WERI-Rb-1 (cell line): ENCODE data around the gene ADM.
A peak's percentile ranks its signal among the peaks of the same experiment; 100 is the strongest.

Experiments
- DNase-seq: peaks from one replicate; pipeline ENCODE4 v3.0.0-alpha.2; 2020
- H3K27ac ChIP-seq: fragments of 250-450 bp; sonication (Bioruptor Pico); 2 replicates; pipeline ENCODE4 v1.5.1; 2020; ENCODE audit warnings: mild to moderate bottlenecking, moderate library complexity
- H3K27me3 ChIP-seq: fragments of 250-450 bp; sonication (Bioruptor Pico); 2 replicates; pipeline ENCODE4 v1.5.1; 2021; ENCODE audit warnings: mild to moderate bottlenecking, low read depth, moderate library complexity; ENCODE audit not compliant: insufficient read depth, severe bottlenecking
- H3K36me3 ChIP-seq: fragments of 250-450 bp; sonication (Bioruptor Pico); 2 replicates; pipeline ENCODE4 v1.5.1; 2020; ENCODE audit warnings: mild to moderate bottlenecking, moderate library complexity
- H3K4me3 ChIP-seq: 2 replicates; pipeline ENCODE4 v1.5.1; 2011; ENCODE audit warnings: low read depth, mild to moderate bottlenecking, control low read depth, low read length
- H3K9me3 ChIP-seq: fragments of 250-450 bp; sonication (Bioruptor Pico); 2 replicates; pipeline ENCODE4 v1.5.1; 2021; ENCODE audit warnings: mild to moderate bottlenecking, moderate library complexity; ENCODE audit not compliant: severe bottlenecking
- CTCF ChIP-seq: IDR thresholded peaks from 2 replicates; pipeline ENCODE4 v1.5.1; 2011; ENCODE audit warnings: low read depth, mild to moderate bottlenecking, control low read depth, inconsistent platforms, low read length

Gene ADM

GRCh38 chr11:10328314-10329098 lies 23.6 kb downstream of the ADM start:
- H3K27ac ChIP-seq, result no peak overlapping the region
- no peak for DNase-seq

GRCh38 chr11:10329356-10329755 lies 24.5 kb downstream of the ADM start:
- Histone ChIP-seq H3K36me3 (no peaks in the 10 kb centered on the region), H3K27me3 (no peaks in the 10 kb centered on the region), H3K4me3 (no peak overlapping the region), H3K9me3 (no peaks in the 10 kb centered on the region), H3K27ac (no peak overlapping the region)
- DNase-seq, result no peak
- TF ChIP-seq CTCF, result no peak

More at GRCh38 chr11:10328314-10329098, 23.6 kb downstream of the ADM start:
- no peaks in the 10 kb centered on the region for H3K27me3 ChIP-seq
- no peaks in the 10 kb centered on the region for H3K36me3 ChIP-seq
- no peak for TF ChIP-seq CTCF
- no peak overlapping the region for H3K4me3 ChIP-seq
- H3K9me3 ChIP-seq, result no peaks in the 10 kb centered on the region

GRCh38 chr11:10329935-10330334 lies 25.1 kb downstream of the ADM start:
- Histone ChIP-seq H3K36me3 (no peaks in the 10 kb centered on the region), H3K4me3 (no peak overlapping the region), H3K27me3 (no peaks in the 10 kb centered on the region), H3K27ac (no peak overlapping the region), H3K9me3 (no peaks in the 10 kb centered on the region)
- DNase-seq, result no peak
- no peak for TF ChIP-seq CTCF

- no peaks in the 10 kb centered on the region for H3K27me3 ChIP-seq
- no peak overlapping the region for H3K4me3 ChIP-seq
- DNase-seq, result peak; percentile 29
- no peaks in the 10 kb centered on the region for H3K36me3 ChIP-seq
- H3K9me3 ChIP-seq, result no peaks in the 10 kb centered on the region
- TF ChIP-seq CTCF, result no peak
- no peak overlapping the region for H3K27ac ChIP-seq
Observed at GRCh38 chr11:10331548-10332289, 26.8 kb downstream of the ADM start.

- Histone ChIP-seq H3K27me3 (no peaks in the 10 kb centered on the region), H3K4me3 (no peak overlapping the region), H3K27ac (no peak overlapping the region), H3K36me3 (no peaks in the 10 kb centered on the region), H3K9me3 (no peaks in the 10 kb centered on the region)
- DNase-seq, result no peak
- TF ChIP-seq CTCF, result no peak
Observed at GRCh38 chr11:10333490-10333889, 28.6 kb downstream of the ADM start.
